ENCODE data around the gene COX19. TPM values are rescaled to one million over a fixed set of nuclear protein-coding genes. Genes with fewer than 3 reads are reported as not detected.

The COX19 gene
- total RNA-seq, 5 donors from 2014 or later (not counting 1 experiment from before 2014, with no cell fraction given) = 38.0 to 50.9 (median 43.7) TPM

- H3K27ac ChIP-seq (ENCODE audit: low read length) = no peak overlapping the region
- peaks cover 4 to 24% of the 10 kb centered on the region in 2 experiments for H3K4me1 ChIP-seq (ENCODE audit: control insufficient read depth in 1 of 2, extremely low read depth in 1 of 2, insufficient read depth in 2 of 2, low read length in 2 of 2)
- no peak overlapping the region for H3K4me3 ChIP-seq (ENCODE audit: control insufficient read depth in 1 of 2, extremely low read depth in 1 of 2, low read length in 1 of 2)
- H3K36me3 ChIP-seq (ENCODE audit: control insufficient read depth in 2 of 2, extremely low read depth in 1 of 2, insufficient read depth in 1 of 2, low read length in 1 of 2) = peaks cover 0 to under 1% of the 10 kb centered on the region in 2 donors
- no peak overlapping the region for H3K4me3 Mint-ChIP-seq
- POLR2A ChIA-PET = no interaction called here
- ATAC-seq (replicated peaks in 1 of 4) (no peak), DNase-seq (no peak)
- no peaks in the 10 kb centered on the region for H3K27me3 Mint-ChIP-seq
- H3K27ac Mint-ChIP-seq = no peak overlapping the region
- H3K27me3 ChIP-seq (replicated peaks in 1 of 2; ENCODE audit: control insufficient read depth in 2 of 2, extremely low read depth in 1 of 2, insufficient read depth in 2 of 2, low read length in 1 of 2) = peaks cover 0 to 2% of the 10 kb centered on the region in 2 experiments
- H3K4me1 Mint-ChIP-seq = peaks cover 11 to 15% (median 15%) of the 10 kb centered on the region in 3 donors
- no peaks in the 10 kb centered on the region for H3K9me3 ChIP-seq
- 77% methylated on average over 3 of the region's 7 CpGs for WGBS (ENCODE audit: insufficient coverage)
- no peaks in the 10 kb centered on the region for H3K9me3 Mint-ChIP-seq
- H3K36me3 Mint-ChIP-seq = no peaks in the 10 kb centered on the region
- CTCF ChIA-PET = interaction anchor here in 1 of 2 donors (1.1 kb wide), 1 partner anchor 13 kb away, joined by 3 read pairs; no protein-coding TSS in a partner anchor
Measured at GRCh38 chr7:978049-978346, 2.6 kb upstream of the COX19 start.

- H3K4me1 Mint-ChIP-seq = peaks cover 15 to 20% (median 20%) of the 10 kb centered on the region in 3 donors
- Histone ChIP-seq H3K9me3 (no peaks in the 10 kb centered on the region), H3K27me3 (replicated peaks in 1 of 2; ENCODE audit: control insufficient read depth in 2 of 2, extremely low read depth in 1 of 2, insufficient read depth in 2 of 2, low read length in 1 of 2) (peaks cover 0 to 2% of the 10 kb centered on the region in 2 experiments), H3K4me1 (ENCODE audit: control insufficient read depth in 1 of 2, extremely low read depth in 1 of 2, insufficient read depth in 2 of 2, low read length in 2 of 2) (peaks cover 8 to 24% of the 10 kb centered on the region in 2 experiments), H3K27ac (ENCODE audit: low read length) (no peak overlapping the region), H3K4me3 (ENCODE audit: control insufficient read depth in 1 of 2, extremely low read depth in 1 of 2, low read length in 1 of 2) (no peak overlapping the region), H3K36me3 (ENCODE audit: control insufficient read depth in 2 of 2, extremely low read depth in 1 of 2, insufficient read depth in 1 of 2, low read length in 1 of 2) (peaks cover 0 to 6% of the 10 kb centered on the region in 2 donors)
- H3K36me3 Mint-ChIP-seq = peaks cover 4% of the 10 kb centered on the region
- ChIA-PET CTCF (interaction anchor here (0.6 to 1.1 kb wide), 2 partner anchors 13 to 16 kb away, joined by 3 read pairs; no protein-coding TSS in a partner anchor), POLR2A (no interaction called here)
- no peak overlapping the region for H3K27ac Mint-ChIP-seq
- H3K27me3 Mint-ChIP-seq = no peaks in the 10 kb centered on the region
- 87% methylated on average over 19 of the region's 19 CpGs for WGBS (ENCODE audit: insufficient coverage)
- DNase-seq (no peak), ATAC-seq (replicated peaks in 1 of 4) (no peak)
- H3K9me3 Mint-ChIP-seq = no peaks in the 10 kb centered on the region
- H3K4me3 Mint-ChIP-seq = no peak overlapping the region
Measured at GRCh38 chr7:977326-978048, 2.1 kb upstream of the COX19 start.

GRCh38 chr7:976901-977325 is 1.6 kb upstream of the COX19 start:
- peaks cover 9% of the 10 kb centered on the region for H3K36me3 Mint-ChIP-seq
- H3K4me3 Mint-ChIP-seq = peak overlapping the region; percentile 28 to 93 (median 85)
- ChIA-PET POLR2A (no interaction called here), CTCF (no interaction called here)
- Histone ChIP-seq H3K27me3 (replicated peaks in 1 of 2; ENCODE audit: control insufficient read depth in 2 of 2, extremely low read depth in 1 of 2, insufficient read depth in 2 of 2, low read length in 1 of 2) (peaks cover 0 to 2% of the 10 kb centered on the region in 2 experiments), H3K36me3 (ENCODE audit: control insufficient read depth in 2 of 2, extremely low read depth in 1 of 2, insufficient read depth in 1 of 2, low read length in 1 of 2) (peaks cover 5 to 12% of the 10 kb centered on the region in 2 donors), H3K27ac (ENCODE audit: low read length) (no peak overlapping the region), H3K4me1 (ENCODE audit: control insufficient read depth in 1 of 2, extremely low read depth in 1 of 2, insufficient read depth in 2 of 2, low read length in 2 of 2) (peaks cover 8 to 26% of the 10 kb centered on the region in 2 experiments), H3K4me3 (ENCODE audit: control insufficient read depth in 1 of 2, extremely low read depth in 1 of 2, low read length in 1 of 2) (no peak overlapping the region), H3K9me3 (no peaks in the 10 kb centered on the region)
- no peaks in the 10 kb centered on the region for H3K9me3 Mint-ChIP-seq
- H3K27ac Mint-ChIP-seq = no peak overlapping the region
- DNase-seq (no peak), ATAC-seq (replicated peaks in 1 of 4) (no peak)
- WGBS (ENCODE audit: insufficient coverage) = 82% methylated on average over 16 of the region's 19 CpGs
- H3K27me3 Mint-ChIP-seq = no peaks in the 10 kb centered on the region
- H3K4me1 Mint-ChIP-seq = peaks cover 21 to 26% (median 25%) of the 10 kb centered on the region in 3 donors

DNA sequence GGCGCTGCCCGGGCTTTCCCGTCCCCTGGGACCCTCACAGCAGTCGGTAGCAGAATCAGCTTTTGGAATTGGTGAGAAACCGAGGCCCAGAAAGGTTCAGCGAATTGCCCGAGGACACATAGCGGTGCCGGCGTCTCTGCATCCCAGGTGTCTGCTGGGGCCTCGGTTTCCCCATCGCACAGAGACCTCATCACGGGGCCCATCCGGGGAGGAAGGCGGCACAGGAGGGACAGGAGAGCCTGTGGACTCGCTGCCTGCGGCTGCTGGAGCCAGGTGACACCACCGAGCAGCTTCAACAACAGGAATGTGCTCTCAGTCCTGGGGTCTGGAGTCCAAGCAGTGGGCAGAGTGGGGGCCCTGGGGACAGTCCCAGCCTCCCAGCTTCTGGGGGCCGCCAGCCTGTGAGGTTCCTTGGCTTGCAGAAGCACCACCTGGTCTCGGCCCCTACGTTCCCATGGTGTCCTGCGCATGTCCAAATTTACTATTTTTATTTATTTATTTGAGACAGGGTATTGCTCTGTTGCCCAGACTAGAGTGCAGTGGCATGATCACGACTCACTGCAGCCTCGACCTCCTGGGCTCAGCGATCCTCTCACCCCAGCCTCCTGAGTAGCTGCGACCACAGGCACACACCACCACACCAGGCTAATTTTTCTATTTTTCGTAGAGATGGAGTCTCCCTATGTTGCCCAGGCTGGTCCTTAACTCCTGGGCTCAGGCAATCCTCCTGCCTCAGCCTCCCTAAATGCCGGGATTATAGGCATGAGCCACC is 539 bp upstream of the COX19 start:
- WGBS (ENCODE audit: insufficient coverage) = 47% methylated on average over 23 of the region's 28 CpGs
- POLR2A ChIA-PET = interaction anchor here in 1 of 2 donors (1.2 to 1.5 kb wide), 2 partner anchors 9 to 53 kb away, joined by 3 to 6 read pairs; no protein-coding TSS in a partner anchor
- ATAC-seq (replicated peaks in 1 of 4) (no peak), DNase-seq (no peak)
- no peak overlapping the region for H3K27ac ChIP-seq (ENCODE audit: low read length)
- H3K36me3 ChIP-seq (ENCODE audit: control insufficient read depth in 2 of 2, extremely low read depth in 1 of 2, insufficient read depth in 1 of 2, low read length in 1 of 2) = peaks cover 9 to 21% of the 10 kb centered on the region in 2 donors
- CTCF ChIA-PET = interaction anchor here (0.6 to 1.8 kb wide), 3 partner anchors 17 to 163 kb away, joined by 3 to 11 read pairs (median 6); no protein-coding TSS in a partner anchor
- Mint-ChIP-seq H3K27ac (peak overlapping the region in 1 of 2 donors; percentile 73), H3K36me3 (peaks cover 15% of the 10 kb centered on the region), H3K4me1 (peaks cover 28 to 33% (median 32%) of the 10 kb centered on the region in 3 donors), H3K9me3 (no peaks in the 10 kb centered on the region), H3K4me3 (peak overlapping the region; percentile 28 to 93 (median 85)), H3K27me3 (no peaks in the 10 kb centered on the region)
- H3K9me3 ChIP-seq = no peaks in the 10 kb centered on the region
- peaks cover 0 to 2% of the 10 kb centered on the region in 2 experiments for H3K27me3 ChIP-seq (replicated peaks in 1 of 2; ENCODE audit: control insufficient read depth in 2 of 2, extremely low read depth in 1 of 2, insufficient read depth in 2 of 2, low read length in 1 of 2)
- peak overlapping the region in 1 of 2 donors; percentile 92 for H3K4me3 ChIP-seq (ENCODE audit: control insufficient read depth in 1 of 2, extremely low read depth in 1 of 2, low read length in 1 of 2)
- H3K4me1 ChIP-seq (ENCODE audit: control insufficient read depth in 1 of 2, extremely low read depth in 1 of 2, insufficient read depth in 2 of 2, low read length in 2 of 2) = peaks cover 8 to 31% of the 10 kb centered on the region in 2 experiments

- Mint-ChIP-seq H3K4me3 (peak overlapping the region; percentile 85 to 93 (median 88)), H3K4me1 (peaks cover 30 to 35% (median 34%) of the 10 kb centered on the region in 3 donors), H3K27me3 (no peaks in the 10 kb centered on the region), H3K9me3 (no peaks in the 10 kb centered on the region), H3K27ac (peak overlapping the region; percentile 78 to 86), H3K36me3 (peaks cover 17% of the 10 kb centered on the region)
- no peak for ATAC-seq (replicated peaks in 1 of 4)
- Histone ChIP-seq H3K4me1 (ENCODE audit: control insufficient read depth in 1 of 2, extremely low read depth in 1 of 2, insufficient read depth in 2 of 2, low read length in 2 of 2) (peaks cover 8 to 34% of the 10 kb centered on the region in 2 experiments), H3K4me3 (ENCODE audit: control insufficient read depth in 1 of 2, extremely low read depth in 1 of 2, low read length in 1 of 2) (peak overlapping the region; percentile 84 to 92), H3K27me3 (replicated peaks in 1 of 2; ENCODE audit: control insufficient read depth in 2 of 2, extremely low read depth in 1 of 2, insufficient read depth in 2 of 2, low read length in 1 of 2) (no peaks in the 10 kb centered on the region), H3K27ac (ENCODE audit: low read length) (peak overlapping the region; percentile 95), H3K9me3 (no peaks in the 10 kb centered on the region), H3K36me3 (ENCODE audit: control insufficient read depth in 2 of 2, extremely low read depth in 1 of 2, insufficient read depth in 1 of 2, low read length in 1 of 2) (peaks cover 9 to 32% of the 10 kb centered on the region in 2 donors)
- WGBS (ENCODE audit: insufficient coverage) = no CpG with 5 or more reads among the region's 7 CpGs
- ChIA-PET POLR2A (interaction anchor here in 1 of 2 donors (0.6 to 1.2 kb wide), 3 partner anchors 51 to 101 kb away, joined by 3 to 6 read pairs (median 4); no protein-coding TSS in a partner anchor), CTCF (interaction anchor here (0.6 to 2.0 kb wide), 6 partner anchors 10 to 113 kb away, joined by 3 to 11 read pairs (median 4); no protein-coding TSS in a partner anchor)
- peak in 1 of 35 experiments; percentile 29 for DNase-seq
Measured at GRCh38 chr7:974172-974571, 1.2 kb downstream of the COX19 start.

DNA sequence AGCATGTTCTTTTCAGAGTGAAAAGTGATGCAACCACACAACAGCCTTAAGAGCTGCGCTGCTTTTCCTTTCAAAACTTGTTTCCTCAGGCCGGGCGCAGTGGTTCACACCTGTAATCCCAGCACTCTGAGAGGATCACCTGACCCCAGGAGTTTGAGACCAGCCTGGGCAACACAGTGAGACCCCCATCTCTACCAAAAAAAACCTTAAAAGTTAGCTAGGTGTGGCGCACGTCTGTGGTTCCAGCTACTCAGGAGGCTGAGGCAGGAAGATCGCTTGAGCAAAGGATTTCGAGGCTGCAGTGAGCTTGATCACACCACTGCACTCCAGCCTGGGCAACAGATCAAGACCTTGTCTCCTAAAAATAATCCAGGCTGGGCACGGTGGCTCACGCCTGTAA is 2.0 kb downstream of the COX19 start:
- Histone ChIP-seq H3K4me1 (ENCODE audit: control insufficient read depth in 1 of 2, extremely low read depth in 1 of 2, insufficient read depth in 2 of 2, low read length in 2 of 2) (peaks cover 8 to 34% of the 10 kb centered on the region in 2 experiments), H3K4me3 (ENCODE audit: control insufficient read depth in 1 of 2, extremely low read depth in 1 of 2, low read length in 1 of 2) (no peak overlapping the region), H3K9me3 (no peaks in the 10 kb centered on the region), H3K27ac (ENCODE audit: low read length) (no peak overlapping the region), H3K36me3 (ENCODE audit: control insufficient read depth in 2 of 2, extremely low read depth in 1 of 2, insufficient read depth in 1 of 2, low read length in 1 of 2) (peaks cover 12 to 39% of the 10 kb centered on the region in 2 donors), H3K27me3 (replicated peaks in 1 of 2; ENCODE audit: control insufficient read depth in 2 of 2, extremely low read depth in 1 of 2, insufficient read depth in 2 of 2, low read length in 1 of 2) (no peaks in the 10 kb centered on the region)
- Mint-ChIP-seq H3K27ac (peak overlapping the region in 1 of 2 donors; percentile 31), H3K4me1 (peaks cover 30 to 35% (median 34%) of the 10 kb centered on the region in 3 donors), H3K36me3 (peaks cover 23% of the 10 kb centered on the region), H3K9me3 (no peaks in the 10 kb centered on the region), H3K27me3 (no peaks in the 10 kb centered on the region), H3K4me3 (peak overlapping the region; percentile 59 to 93 (median 60))
- DNase-seq (no peak), ATAC-seq (replicated peaks in 1 of 4) (no peak)
- ChIA-PET POLR2A (interaction anchor here in 1 of 2 donors (0.7 kb wide), 1 partner anchor 1874 kb away, joined by 5 read pairs; no protein-coding TSS in a partner anchor), CTCF (interaction anchor here in 1 of 2 donors (2.0 kb wide), 1 partner anchor 50 kb away, joined by 5 read pairs; no protein-coding TSS in a partner anchor)
- 97% methylated on average over 6 of the region's 9 CpGs for WGBS (ENCODE audit: insufficient coverage)

Data from T-cell (primary cell).